Measurements from ENCODE around the gene CBY1.

- TF ChIP-seq CTCF (conservative IDR thresholded peaks at IDR 0.05 in 1 of 2, IDR thresholded peaks at IDR 0.05 in 1 of 2; ENCODE audit: extremely low read depth in 1 of 2, insufficient read depth in 1 of 2, low read depth in 1 of 2, low read length in 2 of 2), result no peak
- TF ChIP-seq EZH2 (IDR thresholded peaks at IDR 0.05; ENCODE audit: borderline replicate concordance, low read length), result no peak
These were observed 37.6 kb downstream of the CBY1 start for GRCh38 chr22:38694049-38694448.
